ENCODE data around the gene CCL28.

CCL28 gene

DNA sequence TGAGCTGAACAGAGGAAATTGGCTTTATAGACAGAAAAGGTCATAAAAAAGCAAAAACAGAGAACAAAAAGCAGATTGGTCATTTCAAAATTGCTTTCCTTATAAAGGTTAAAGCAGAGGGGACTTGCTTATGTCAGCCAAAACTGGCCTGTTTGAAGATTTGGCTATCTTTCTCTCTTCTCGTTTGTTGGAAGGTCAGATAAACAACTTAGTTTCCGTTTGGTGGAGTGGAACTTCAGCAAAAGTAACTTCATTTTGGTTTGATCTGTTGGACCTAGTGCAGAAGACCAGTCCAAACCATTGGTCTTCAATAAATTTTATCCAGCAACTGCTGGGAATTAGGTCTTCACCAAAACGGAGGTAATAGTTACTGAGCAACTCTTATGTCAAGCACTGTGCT is 53.9 kb downstream of the CCL28 start:
- DNase-seq: no peak

DNA sequence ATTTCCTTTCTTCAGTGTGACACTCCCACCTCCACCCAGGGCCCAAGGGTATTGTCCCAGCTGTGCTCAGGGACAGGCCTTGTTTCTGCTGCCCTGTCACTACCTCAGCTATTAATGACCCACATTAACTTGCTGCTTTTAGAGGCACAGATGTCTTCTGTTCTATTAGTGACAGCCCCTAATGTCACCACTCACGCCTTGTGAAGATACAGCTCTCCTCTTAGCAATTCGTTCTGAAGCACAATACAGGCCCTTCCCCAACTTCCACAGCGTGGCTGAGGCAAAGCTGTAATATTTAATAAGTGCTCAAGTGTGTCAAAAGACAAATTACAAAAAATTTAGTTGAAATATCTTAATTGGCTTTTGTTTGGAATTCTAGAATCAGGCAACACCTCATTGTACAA is 54.3 kb downstream of the CCL28 start:
- DNase-seq: no peak

DNA sequence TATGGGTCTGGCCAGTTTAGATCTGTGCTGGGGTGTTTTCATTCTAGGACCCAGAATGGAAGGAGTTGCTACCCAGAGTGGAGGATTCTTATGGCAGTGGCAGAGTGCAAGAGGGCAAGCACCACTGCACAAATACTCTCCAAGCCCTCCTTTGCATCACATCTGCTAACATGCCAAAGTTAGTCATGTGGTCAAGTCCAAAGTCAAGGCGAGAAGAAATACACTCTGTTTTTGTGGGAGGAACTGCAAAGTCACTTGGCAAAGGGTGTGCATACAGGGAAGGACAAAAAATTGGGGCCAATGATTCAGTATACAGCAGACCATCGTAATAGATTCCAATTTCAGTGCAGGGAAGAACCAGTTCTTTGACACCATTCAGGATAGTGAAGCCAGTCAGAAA is 55.1 kb downstream of the CCL28 start:
- no peak for DNase-seq

DNA sequence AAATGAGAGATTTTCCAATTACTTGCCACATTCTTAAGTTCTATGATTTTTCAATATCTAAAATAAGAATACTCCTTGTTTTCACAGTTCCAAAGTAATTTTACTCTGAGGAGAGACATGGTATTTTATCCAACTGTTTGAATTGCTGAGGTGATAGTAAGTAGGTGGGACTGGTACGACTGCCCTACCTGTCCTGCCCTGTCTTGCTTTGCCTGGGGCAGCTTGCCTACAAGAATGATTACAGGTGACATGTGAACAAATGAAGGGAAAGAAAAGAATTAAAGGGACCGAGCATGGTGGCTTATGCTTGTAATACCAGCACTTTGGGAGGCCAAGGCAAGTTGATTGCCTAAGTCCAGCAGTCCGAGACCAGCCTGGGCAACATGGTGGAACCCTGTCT is 57.4 kb downstream of the CCL28 start:
- no peak for DNase-seq

DNA sequence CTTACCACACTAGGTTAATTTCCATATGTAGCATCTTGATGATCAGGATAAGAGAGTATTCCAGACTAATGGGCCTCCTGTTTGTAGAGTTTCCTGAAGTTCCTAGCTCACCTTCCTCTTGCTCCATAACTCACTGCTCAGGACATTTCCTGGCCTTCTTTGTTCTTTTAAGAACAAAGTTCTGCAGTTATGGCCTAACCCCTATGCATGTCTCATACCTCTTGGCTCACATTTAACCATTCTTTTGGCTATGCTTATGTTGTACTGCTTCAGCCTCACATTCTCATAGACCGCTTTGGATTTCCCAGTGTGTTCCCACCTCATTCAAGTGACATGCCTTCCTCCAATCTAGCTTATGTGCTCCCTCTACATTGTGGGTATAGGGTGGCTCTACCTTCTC is 58.5 kb downstream of the CCL28 start:
- DNase-seq: no peak

DNA sequence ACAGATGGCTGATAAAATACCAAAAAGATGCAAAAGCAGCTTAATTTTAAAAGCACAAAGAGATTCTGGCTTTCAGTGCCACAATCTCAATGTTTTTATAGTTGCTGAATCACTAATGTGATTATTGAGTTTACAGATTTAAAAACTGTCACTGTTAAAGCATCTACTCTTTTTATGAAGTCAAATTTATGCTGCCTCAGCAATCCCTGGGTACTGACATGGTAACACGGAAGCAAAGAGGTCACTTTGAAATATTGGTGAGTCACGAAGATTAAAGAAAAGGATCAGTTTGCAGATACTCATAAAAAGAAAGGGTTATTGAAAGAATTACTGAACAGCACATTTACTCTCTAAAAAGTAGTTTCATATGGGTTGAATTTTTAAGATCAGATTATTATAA is 59.3 kb downstream of the CCL28 start:
- DNase-seq: no peak

DNA sequence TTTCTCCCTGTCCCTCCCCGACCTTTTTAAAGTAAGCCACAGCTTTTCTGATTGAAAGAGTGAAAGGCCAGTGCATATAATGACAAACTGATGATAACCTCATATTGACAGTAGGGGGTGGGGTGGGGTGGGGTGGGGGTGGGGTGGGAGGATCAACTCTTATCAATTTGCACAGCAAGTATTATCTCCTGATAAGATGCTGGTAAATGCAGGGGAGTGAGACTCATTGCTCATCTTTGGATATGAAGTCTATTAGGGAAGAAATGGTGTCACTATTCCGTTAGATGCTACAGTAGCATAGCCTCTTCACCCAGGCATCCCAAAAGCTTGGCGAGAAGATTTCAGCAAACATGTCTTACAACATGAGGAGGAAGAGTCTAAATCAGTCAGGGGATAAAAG is 60.1 kb downstream of the CCL28 start:
- no peak for DNase-seq

DNA sequence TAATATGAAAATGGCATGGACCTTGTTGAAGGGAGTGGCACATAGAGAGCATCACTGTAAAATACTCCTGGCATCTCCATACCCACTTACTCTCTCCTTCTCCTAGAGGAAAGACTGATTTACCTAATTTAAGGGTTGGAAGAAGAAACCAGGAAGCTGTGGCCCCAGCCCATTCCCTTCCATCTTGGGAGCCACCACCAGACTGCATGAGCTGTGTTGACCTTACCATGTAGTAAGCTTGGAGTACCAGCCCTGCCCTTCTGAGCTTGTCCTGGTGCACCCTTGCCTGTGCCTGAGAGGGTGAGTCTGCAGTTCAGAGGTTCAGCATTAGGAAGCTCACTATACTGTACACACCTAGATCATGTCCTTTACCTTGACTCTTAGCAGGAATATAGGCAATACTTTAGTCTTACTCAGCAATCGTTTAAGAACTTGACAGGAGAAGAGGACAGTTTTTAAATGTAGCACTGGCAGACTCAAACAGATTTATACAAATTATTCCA is 63.3 kb downstream of the CCL28 start:
- no peak for DNase-seq

DNA sequence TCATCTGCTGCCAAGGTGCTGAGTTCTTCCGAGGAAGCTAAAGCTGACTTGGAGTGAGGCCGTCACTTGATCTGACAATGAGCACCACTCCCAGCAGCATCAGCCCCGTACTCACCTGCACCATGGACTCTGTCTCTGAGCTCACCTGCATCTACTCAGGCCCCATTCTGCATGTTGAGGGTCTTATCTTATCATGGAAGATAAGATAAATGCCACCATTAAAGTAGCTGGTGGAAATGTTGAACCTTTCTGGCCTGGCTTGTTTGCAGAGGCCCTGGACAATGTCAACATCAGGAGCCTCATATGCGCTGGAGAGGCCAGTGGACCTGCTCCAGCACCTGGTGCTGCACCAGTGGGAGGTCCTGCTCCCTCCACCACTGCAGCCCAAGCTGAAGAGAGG is 64.0 kb downstream of the CCL28 start:
- DNase-seq: no peak

DNA sequence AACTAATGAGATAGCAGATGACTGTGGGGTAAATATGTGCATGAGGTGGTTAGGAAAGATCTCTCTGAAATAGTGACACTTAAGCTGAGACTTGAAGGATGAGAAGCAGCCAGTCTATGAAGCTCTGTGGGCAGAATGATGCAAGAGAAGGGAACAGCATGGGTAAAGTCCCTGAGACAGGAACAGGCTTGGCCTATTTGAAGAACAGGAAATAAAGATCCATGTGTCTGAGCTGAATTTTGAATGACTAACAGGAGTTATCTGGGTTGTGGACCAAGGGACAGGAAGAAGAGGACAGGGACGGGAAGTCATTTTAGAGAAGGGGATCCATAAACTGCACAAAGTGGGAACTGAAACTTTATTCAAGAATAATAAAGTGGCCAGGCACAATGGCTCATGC is 73.3 kb downstream of the CCL28 start:
- DNase-seq: no peak

DNA sequence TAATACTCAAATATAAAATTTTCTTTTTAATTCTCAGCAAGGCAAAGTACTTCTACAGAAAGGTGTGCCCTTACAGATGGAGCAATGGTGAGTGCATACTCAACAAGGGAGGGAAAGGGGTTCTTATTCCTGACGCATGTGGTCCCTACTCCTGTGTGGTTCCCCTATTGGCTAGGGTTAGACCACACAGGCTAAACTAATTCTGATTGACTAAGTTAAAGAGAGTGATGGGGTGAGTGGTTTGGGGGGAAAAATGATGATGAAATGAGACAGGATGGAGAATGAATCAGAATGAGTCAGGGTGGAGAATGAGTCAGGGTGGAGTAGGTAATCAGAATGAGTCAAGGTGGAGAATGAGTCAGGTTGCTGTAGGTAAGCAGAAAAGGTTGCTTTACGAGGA is 76.0 kb downstream of the CCL28 start:
- no peak for DNase-seq

DNA sequence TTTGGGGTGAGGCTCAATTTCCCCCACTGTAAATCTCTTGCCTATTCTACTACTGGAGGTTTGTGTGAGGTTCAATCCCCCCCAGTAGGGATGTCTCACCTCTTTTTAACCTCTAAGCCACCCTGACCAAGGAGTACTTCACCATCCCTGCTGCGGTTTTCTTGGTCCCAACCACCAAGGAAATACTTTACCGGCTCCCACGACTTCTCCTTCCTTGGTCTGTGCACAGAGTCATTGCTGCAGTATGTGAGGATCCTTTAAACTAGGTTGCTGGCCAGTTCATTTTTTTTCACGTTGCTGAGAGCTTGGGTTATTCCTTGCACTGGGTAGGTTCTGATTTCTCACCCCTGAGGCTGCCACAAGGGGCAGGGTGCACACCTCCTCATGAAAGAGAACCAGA is 76.5 kb downstream of the CCL28 start:
- DNase-seq: no peak

DNA sequence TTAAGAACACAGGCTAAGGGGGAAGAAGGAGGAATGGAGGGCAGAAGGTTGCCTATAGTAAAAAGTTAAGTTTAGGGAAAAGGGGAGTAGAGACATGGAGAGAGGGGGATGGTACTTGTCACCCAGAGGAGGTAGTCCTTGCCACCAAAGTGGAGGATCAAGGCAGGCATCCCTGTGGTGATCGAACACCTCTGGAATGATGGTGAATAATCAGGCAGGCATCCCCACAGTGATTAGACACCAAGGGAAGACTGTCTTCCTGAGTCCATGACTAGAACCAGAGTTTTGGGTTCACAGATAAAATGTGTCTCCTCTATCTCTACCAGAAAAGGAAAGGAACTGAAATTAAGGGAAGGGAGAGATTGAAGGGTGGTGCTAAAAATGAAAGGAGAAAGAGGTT is 79.8 kb downstream of the CCL28 start:
- no peak for DNase-seq
